Measurements from ENCODE around the gene LCORL.
"Not testable (repeated sequence)": the region's sequence is repeated elsewhere in the genome, so short reads cannot be mapped to it uniquely, and the experiment has no call there.

DNA sequence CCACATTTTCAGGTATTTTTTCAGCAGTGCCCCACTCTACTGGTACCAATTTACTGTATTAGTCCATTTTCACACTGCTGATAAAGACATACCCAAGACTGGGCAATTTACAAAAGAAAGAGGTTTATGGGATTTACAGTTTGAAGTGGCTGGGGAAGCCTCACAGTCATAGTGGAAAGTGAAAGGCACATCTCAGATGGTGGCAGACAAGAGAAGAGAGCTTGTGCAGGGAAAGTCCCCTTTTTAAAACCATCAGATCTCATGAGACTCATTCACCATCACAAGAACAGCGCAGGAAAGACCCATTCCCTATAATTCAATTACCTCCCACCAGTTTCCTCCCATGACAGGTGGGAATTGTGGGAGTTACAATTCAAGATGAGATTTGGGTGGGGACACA lies 15.1 kb downstream of the LCORL start:
- TF ChIP-seq, protein P1, sequence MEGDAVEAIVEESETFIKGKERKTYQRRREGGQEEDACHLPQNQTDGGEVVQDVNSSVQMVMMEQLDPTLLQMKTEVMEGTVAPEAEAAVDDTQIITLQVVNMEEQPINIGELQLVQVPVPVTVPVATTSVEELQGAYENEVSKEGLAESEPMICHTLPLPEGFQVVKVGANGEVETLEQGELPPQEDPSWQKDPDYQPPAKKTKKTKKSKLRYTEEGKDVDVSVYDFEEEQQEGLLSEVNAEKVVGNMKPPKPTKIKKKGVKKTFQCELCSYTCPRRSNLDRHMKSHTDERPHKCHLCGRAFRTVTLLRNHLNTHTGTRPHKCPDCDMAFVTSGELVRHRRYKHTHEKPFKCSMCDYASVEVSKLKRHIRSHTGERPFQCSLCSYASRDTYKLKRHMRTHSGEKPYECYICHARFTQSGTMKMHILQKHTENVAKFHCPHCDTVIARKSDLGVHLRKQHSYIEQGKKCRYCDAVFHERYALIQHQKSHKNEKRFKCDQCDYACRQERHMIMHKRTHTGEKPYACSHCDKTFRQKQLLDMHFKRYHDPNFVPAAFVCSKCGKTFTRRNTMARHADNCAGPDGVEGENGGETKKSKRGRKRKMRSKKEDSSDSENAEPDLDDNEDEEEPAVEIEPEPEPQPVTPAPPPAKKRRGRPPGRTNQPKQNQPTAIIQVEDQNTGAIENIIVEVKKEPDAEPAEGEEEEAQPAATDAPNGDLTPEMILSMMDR (IDR thresholded peaks at IDR 0.05), result not testable (repeated sequence)
- TF ChIP-seq POLR2A (IDR thresholded peaks at IDR 0.05), result not testable (repeated sequence)
